ENCODE results near the gene FANCL. TPM values are rescaled to one million over a fixed set of nuclear protein-coding genes. Genes with fewer than 3 reads are reported as not detected.

Gene FANCL
- total RNA-seq, 1 experiment from 2014 or later: 34.5 TPM

DNA sequence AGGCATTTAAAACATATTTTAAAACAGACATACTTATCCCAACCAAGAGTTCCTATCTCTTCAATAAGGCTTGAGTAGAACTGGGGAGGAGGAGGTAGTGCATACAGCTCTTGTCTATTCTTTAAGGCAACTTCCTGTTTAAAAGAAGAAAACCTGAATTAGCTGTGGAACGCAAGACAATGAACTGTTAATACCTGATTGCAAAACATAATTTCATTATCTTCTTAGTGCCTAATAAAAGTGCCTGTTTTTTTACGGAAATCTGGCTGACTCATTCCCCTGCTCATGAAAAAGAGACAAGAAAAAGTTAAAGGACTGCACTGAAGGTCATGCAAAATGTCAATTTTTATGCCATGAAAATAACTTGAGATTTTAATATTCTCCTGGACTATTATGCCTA, 19.2 kb downstream of the FANCL start:
- POLR2A ChIA-PET: no interaction called here

More for the DNA sequence above, 19.2 kb downstream of the FANCL start:
- Histone ChIP-seq H3K4me2 (ENCODE audit: low read length) (no peak overlapping the region), H3K9me3 (ENCODE audit: control insufficient read depth in 1 of 2, insufficient read depth in 1 of 2, low read depth in 1 of 2, low read length in 2 of 2) (no peaks in the 10 kb centered on the region), H3K9ac (ENCODE audit: low read length) (no peak overlapping the region), H3K27me3 (ENCODE audit: insufficient read depth, low read length) (no peaks in the 10 kb centered on the region), H3K9me2 (ENCODE audit: insufficient read depth) (no peaks in the 10 kb centered on the region), H4K20me1 (ENCODE audit: insufficient read depth) (peaks cover 12% of the 10 kb centered on the region; the same call in 1 of the 2 replicates), H3K79me2 (ENCODE audit: insufficient read depth, low read length) (peaks cover 73% of the 10 kb centered on the region), H2AFZ (ENCODE audit: low read depth, low read length, poor library complexity, severe bottlenecking) (no peak overlapping the region), H3K4me3 (replicated peaks in 1 of 2; ENCODE audit: low read depth in 1 of 2, low read length in 2 of 2) (no peak overlapping the region), H3K27ac (ENCODE audit: low read depth, low read length) (no peak overlapping the region), H3K4me1 (ENCODE audit: control insufficient read depth in 1 of 2, insufficient read depth in 2 of 2, low read length in 2 of 2) (peaks cover 0 to 8% of the 10 kb centered on the region in 2 experiments; a peak in 2 of 4 replicates), H3K36me3 (ENCODE audit: control insufficient read depth in 1 of 2, insufficient read depth in 2 of 2, low read length in 2 of 2) (peaks cover 7 to 10% of the 10 kb centered on the region in 2 experiments; a peak in 3 of 4 replicates)
- DNase-seq (ENCODE audit: low read depth, low spot score): no peak
- no TSS peak for BruUV-seq (replicated peaks)
- ATAC-seq: no peak
- intact Hi-C loops (cut with micrococcal nuclease): no loop called here
- RAD21 ChIA-PET (ENCODE audit: low non-redundant PET in 1 of 2, low total read pairs in 2 of 2, uncharacterized antibody in 2 of 2, unreplicated experiment in 2 of 2): no interaction called here
- CTCF ChIA-PET: no interaction called here
- TF ChIP-seq, protein P1, sequence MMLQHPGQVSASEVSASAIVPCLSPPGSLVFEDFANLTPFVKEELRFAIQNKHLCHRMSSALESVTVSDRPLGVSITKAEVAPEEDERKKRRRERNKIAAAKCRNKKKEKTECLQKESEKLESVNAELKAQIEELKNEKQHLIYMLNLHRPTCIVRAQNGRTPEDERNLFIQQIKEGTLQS (IDR thresholded peaks at IDR 0.05): no peak
- TF ChIP-seq SP1 (IDR thresholded peaks at IDR 0.05; ENCODE audit: low read depth) (no peak), ZNF274 (IDR thresholded peaks at IDR 0.05; ENCODE audit: low read depth, low read length) (no peak), POLR2AphosphoS5 (IDR thresholded peaks at IDR 0.05; ENCODE audit: low read depth, low read length) (no peak), ELF1 (IDR thresholded peaks at IDR 0.05; ENCODE audit: borderline replicate concordance, low read depth) (no peak), EGR1 (IDR thresholded peaks at IDR 0.05; ENCODE audit: low read depth) (no peak), CEBPB (IDR thresholded peaks at IDR 0.05; ENCODE audit: low read depth) (no peak), ZFX (IDR thresholded peaks at IDR 0.05) (no peak), TCF7L2 (IDR thresholded peaks at IDR 0.05; ENCODE audit: borderline replicate concordance, extremely low read depth, insufficient read depth, insufficient read length) (no peak), YY1 (IDR thresholded peaks at IDR 0.05; ENCODE audit: extremely low read depth, insufficient replicate concordance, low read depth, low read length) (no peak), SRF (IDR thresholded peaks at IDR 0.05; ENCODE audit: low read depth) (no peak), CBX3 (IDR thresholded peaks at IDR 0.05; ENCODE audit: low read depth) (no peak), POLR2A (IDR thresholded peaks at IDR 0.05; ENCODE audit: borderline replicate concordance, extremely low read depth, insufficient read depth, insufficient read length) (no peak), RAD21 (IDR thresholded peaks at IDR 0.05; ENCODE audit: low read depth) (no peak)
- TF ChIP-seq, protein P2, sequence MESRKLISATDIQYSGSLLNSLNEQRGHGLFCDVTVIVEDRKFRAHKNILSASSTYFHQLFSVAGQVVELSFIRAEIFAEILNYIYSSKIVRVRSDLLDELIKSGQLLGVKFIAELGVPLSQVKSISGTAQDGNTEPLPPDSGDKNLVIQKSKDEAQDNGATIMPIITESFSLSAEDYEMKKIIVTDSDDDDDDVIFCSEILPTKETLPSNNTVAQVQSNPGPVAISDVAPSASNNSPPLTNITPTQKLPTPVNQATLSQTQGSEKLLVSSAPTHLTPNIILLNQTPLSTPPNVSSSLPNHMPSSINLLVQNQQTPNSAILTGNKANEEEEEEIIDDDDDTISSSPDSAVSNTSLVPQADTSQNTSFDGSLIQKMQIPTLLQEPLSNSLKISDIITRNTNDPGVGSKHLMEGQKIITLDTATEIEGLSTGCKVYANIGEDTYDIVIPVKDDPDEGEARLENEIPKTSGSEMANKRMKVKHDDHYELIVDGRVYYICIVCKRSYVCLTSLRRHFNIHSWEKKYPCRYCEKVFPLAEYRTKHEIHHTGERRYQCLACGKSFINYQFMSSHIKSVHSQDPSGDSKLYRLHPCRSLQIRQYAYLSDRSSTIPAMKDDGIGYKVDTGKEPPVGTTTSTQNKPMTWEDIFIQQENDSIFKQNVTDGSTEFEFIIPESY (IDR thresholded peaks at IDR 0.05; ENCODE audit: extremely low read depth, insufficient replicate concordance, low read length): no peak
- TF ChIP-seq, protein P3, sequence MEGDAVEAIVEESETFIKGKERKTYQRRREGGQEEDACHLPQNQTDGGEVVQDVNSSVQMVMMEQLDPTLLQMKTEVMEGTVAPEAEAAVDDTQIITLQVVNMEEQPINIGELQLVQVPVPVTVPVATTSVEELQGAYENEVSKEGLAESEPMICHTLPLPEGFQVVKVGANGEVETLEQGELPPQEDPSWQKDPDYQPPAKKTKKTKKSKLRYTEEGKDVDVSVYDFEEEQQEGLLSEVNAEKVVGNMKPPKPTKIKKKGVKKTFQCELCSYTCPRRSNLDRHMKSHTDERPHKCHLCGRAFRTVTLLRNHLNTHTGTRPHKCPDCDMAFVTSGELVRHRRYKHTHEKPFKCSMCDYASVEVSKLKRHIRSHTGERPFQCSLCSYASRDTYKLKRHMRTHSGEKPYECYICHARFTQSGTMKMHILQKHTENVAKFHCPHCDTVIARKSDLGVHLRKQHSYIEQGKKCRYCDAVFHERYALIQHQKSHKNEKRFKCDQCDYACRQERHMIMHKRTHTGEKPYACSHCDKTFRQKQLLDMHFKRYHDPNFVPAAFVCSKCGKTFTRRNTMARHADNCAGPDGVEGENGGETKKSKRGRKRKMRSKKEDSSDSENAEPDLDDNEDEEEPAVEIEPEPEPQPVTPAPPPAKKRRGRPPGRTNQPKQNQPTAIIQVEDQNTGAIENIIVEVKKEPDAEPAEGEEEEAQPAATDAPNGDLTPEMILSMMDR (IDR thresholded peaks at IDR 0.05 in 2 of 3, conservative IDR thresholded peaks at IDR 0.05 in 1 of 3; ENCODE audit: borderline replicate concordance in 1 of 3, insufficient read depth in 1 of 3, low read depth in 2 of 3, low read length in 2 of 3): no peak
- TF ChIP-seq, protein P4, sequence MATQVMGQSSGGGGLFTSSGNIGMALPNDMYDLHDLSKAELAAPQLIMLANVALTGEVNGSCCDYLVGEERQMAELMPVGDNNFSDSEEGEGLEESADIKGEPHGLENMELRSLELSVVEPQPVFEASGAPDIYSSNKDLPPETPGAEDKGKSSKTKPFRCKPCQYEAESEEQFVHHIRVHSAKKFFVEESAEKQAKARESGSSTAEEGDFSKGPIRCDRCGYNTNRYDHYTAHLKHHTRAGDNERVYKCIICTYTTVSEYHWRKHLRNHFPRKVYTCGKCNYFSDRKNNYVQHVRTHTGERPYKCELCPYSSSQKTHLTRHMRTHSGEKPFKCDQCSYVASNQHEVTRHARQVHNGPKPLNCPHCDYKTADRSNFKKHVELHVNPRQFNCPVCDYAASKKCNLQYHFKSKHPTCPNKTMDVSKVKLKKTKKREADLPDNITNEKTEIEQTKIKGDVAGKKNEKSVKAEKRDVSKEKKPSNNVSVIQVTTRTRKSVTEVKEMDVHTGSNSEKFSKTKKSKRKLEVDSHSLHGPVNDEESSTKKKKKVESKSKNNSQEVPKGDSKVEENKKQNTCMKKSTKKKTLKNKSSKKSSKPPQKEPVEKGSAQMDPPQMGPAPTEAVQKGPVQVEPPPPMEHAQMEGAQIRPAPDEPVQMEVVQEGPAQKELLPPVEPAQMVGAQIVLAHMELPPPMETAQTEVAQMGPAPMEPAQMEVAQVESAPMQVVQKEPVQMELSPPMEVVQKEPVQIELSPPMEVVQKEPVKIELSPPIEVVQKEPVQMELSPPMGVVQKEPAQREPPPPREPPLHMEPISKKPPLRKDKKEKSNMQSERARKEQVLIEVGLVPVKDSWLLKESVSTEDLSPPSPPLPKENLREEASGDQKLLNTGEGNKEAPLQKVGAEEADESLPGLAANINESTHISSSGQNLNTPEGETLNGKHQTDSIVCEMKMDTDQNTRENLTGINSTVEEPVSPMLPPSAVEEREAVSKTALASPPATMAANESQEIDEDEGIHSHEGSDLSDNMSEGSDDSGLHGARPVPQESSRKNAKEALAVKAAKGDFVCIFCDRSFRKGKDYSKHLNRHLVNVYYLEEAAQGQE (IDR thresholded peaks at IDR 0.05; ENCODE audit: low read depth): no peak
- TF ChIP-seq, protein P5, sequence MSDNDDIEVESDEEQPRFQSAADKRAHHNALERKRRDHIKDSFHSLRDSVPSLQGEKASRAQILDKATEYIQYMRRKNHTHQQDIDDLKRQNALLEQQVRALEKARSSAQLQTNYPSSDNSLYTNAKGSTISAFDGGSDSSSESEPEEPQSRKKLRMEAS (IDR thresholded peaks at IDR 0.05): no peak
